Esophagus squamous epithelium (tissue), 5 donors: Measurements from ENCODE around the gene CCNY. TPM values are rescaled to one million over a fixed set of nuclear protein-coding genes. Genes with fewer than 3 reads are reported as not detected.
A peak's percentile ranks its signal among the peaks of the same experiment; 100 is the strongest.

Experiments used
- DNase-seq: peaks from one replicate; lab custom pipeline; 2025; lab: John Stamatoyannopoulos, UW
- H3K27ac ChIP-seq, 4 donors: fragments of 200-600 bp; sonication (generic); one replicate each; pipeline ENCODE4 v1.5.1; 2016 to 2019; ENCODE audit warnings: mild to moderate bottlenecking in 1 of 4
- H3K27me3 ChIP-seq, 4 donors: fragments of 200-600 bp; sonication (generic); 1 replicate in 3 of 4; 2 replicates in 1 of 4; pipeline versions ENCODE4 v1.5.1 to v1.6.0; 2017 to 2021; ENCODE audit warnings: antibody characterized with exemption in 1 of 4
- H3K36me3 ChIP-seq, 3 donors: fragments of 200-600 bp; sonication (generic); one replicate each; pipeline ENCODE4 v1.5.1; 2016 to 2019
- H3K4me1 ChIP-seq, 3 donors: fragments of 200-600 bp; sonication (generic); one replicate each; pipeline ENCODE4 v1.5.1; 2017 to 2019
- H3K4me3 ChIP-seq, 4 donors: fragments of 200-600 bp; sonication (generic); 1 replicate in 3 of 4; 2 replicates in 1 of 4; pipeline ENCODE4 v1.5.1; 2016 to 2019; ENCODE audit warnings: mild to moderate bottlenecking in 2 of 4, moderate library complexity in 1 of 4
- H3K9me3 ChIP-seq, 3 donors: fragments of 200-600 bp; sonication (generic); one replicate each; pipeline ENCODE4 v1.5.1; 2016 to 2019
- POLR2A ChIP-seq, 4 donors: fragments of 450-650 bp; IDR thresholded peaks; one replicate each; pipeline ENCODE4 v1.6.1; 2017; ENCODE audit warnings: antibody characterized with exemption in 4 of 4, mild to moderate bottlenecking in 4 of 4, moderate library complexity in 3 of 4
- whole genome bisulfite sequencing, 2 donors: methylation state at CpG; one replicate each; pipeline ENCODE4 v1.1.5; 2018; 5-methylcytosine and 5-hydroxymethylcytosine counted together
- intact Hi-C: fragments of 100-400 bp; cut with DNase I; formaldehyde crosslinking; loops from one replicate; pipeline ENCODE4 v1.15.0; 2022
- total RNA-seq, 4 donors: library from RNA; depleted of rRNA; stranded (reverse); fragments of >200 nt; gene quantifications; one replicate each; pipeline ENCODE4 v1.1.0, GENCODE V29; 2016
- TF ChIP-seq, protein P1 (sequence below), 6 experiments: fragments of 450-650 bp in 4 of 6; fragments of 200-600 bp in 2 of 6; sonication (generic) in 2 of 6; IDR thresholded peaks; one replicate each; pipeline ENCODE4 v1.5.1; 2016 to 2019; ENCODE audit warnings: antibody characterized with exemption in 6 of 6, mild to moderate bottlenecking in 4 of 6, moderate library complexity in 4 of 6
- donor health status: DM: yes; HTN: yes; CAD: no.

CCNY gene
- total RNA-seq, 4 donors from 2014 or later: 24.1 to 41.5 (median 30.4) TPM

DNA sequence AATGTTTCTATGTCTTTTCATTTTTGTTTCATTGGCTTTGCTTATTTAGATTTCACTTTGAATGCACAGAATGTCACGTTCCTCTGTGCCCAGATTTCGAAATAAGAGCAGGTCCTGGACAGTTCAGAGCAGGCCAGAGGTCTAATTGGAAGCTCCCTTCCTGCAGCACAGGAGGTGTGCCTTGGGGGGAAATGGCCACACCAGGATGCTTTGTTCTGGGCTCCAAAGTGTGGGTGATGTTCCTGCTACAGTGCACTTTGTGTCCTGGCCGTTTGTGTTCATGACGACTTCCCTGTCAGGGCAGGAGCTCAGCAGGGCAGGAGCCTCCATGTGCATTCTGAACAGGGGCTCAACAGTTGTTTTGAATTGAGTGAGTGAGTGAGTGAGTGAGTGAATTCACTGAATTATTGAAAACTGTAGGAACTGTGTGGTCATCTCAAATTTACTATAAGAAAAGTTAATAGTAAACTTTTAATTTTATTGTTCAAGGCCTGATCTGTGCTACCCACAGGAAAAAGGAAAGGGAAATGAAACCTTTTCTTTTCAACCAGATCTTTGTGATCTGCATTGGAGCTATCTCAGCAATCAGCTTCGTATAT lies 159.3 kb downstream of the CCNY start:
- TF ChIP-seq, protein P1, sequence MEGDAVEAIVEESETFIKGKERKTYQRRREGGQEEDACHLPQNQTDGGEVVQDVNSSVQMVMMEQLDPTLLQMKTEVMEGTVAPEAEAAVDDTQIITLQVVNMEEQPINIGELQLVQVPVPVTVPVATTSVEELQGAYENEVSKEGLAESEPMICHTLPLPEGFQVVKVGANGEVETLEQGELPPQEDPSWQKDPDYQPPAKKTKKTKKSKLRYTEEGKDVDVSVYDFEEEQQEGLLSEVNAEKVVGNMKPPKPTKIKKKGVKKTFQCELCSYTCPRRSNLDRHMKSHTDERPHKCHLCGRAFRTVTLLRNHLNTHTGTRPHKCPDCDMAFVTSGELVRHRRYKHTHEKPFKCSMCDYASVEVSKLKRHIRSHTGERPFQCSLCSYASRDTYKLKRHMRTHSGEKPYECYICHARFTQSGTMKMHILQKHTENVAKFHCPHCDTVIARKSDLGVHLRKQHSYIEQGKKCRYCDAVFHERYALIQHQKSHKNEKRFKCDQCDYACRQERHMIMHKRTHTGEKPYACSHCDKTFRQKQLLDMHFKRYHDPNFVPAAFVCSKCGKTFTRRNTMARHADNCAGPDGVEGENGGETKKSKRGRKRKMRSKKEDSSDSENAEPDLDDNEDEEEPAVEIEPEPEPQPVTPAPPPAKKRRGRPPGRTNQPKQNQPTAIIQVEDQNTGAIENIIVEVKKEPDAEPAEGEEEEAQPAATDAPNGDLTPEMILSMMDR (IDR thresholded peaks at IDR 0.05): no peak
- no peak for TF ChIP-seq POLR2A (IDR thresholded peaks at IDR 0.05)
- intact Hi-C loops: no loop called here
- Histone ChIP-seq H3K36me3 (peaks cover 0 to under 1% (median 0%) of the 10 kb centered on the region in 3 donors), H3K4me3 (no peak overlapping the region), H3K27me3 (no peaks in the 10 kb centered on the region), H3K27ac (peak overlapping the region in 1 of 4 donors; percentile 54), H3K9me3 (no peaks in the 10 kb centered on the region), H3K4me1 (peaks cover 3 to 33% (median 6%) of the 10 kb centered on the region in 3 donors)
- DNase-seq: no peak
- 47 to 59% methylated on average over 3 to 5 of the region's 5 CpGs for WGBS, 2 donors

DNA sequence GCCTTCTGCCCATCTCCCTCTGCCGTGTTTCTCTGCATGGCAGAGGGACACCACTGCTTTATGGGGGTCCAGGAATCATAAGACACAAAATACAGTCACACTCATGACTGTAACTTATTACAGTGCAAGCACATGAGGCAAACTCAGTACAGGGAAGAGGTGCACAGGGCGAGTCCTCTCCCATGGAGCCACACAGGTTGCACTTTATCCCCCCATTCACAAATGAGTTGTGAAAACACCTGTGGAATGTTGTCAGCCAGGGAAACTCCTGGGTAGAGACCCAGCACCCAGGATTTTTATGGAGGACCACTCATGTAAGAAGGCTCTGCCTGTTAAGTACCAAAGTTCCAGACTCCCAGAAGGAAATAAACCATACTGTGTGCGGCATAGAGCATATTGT lies 161.6 kb downstream of the CCNY start:
- intact Hi-C loops: no loop called here
- Histone ChIP-seq H3K4me1 (peaks cover 3 to 27% (median 6%) of the 10 kb centered on the region in 3 donors), H3K4me3 (no peak overlapping the region), H3K27ac (no peak overlapping the region), H3K9me3 (no peaks in the 10 kb centered on the region), H3K36me3 (peaks cover 0 to 7% (median 0%) of the 10 kb centered on the region in 3 donors), H3K27me3 (no peaks in the 10 kb centered on the region)
- 93% methylated on average over 3 of the region's 3 CpGs; no CpG with 5 or more reads in 1 of the 2 donors for WGBS, 2 donors
- no peak for DNase-seq
- TF ChIP-seq, protein P1 (IDR thresholded peaks at IDR 0.05): no peak
- no peak for TF ChIP-seq POLR2A (IDR thresholded peaks at IDR 0.05)

DNA sequence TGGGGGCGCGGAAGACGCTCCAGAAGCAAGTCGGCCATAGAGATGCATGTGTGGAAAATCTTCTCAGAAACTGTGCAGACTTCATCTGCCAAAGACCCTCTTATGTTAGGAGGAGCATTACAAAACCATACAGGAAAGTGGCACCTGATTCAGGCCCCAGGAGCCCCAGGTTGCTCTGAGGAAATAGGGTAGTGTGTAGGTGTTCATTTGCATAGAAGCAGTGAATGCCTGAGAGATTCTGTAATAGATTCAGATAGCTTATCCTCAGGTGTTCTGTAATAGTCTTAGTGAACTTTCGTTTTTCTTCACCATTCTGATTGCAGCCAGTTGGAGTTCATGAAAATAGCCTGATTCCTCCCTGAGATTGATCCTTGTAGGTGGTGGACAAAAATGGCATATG lies 162.4 kb downstream of the CCNY start:
- Histone ChIP-seq H3K27ac (no peak overlapping the region), H3K4me1 (peaks cover 0 to 19% (median 3%) of the 10 kb centered on the region in 3 donors), H3K27me3 (no peaks in the 10 kb centered on the region), H3K36me3 (peaks cover 0 to 12% (median 0%) of the 10 kb centered on the region in 3 donors), H3K9me3 (no peaks in the 10 kb centered on the region), H3K4me3 (no peak overlapping the region)
- DNase-seq: no peak
- TF ChIP-seq POLR2A (IDR thresholded peaks at IDR 0.05): no peak
- TF ChIP-seq, protein P1 (IDR thresholded peaks at IDR 0.05): no peak
- 92 to 93% methylated on average over 5 of the region's 5 CpGs for WGBS, 2 donors
- intact Hi-C loops: no loop called here

DNA sequence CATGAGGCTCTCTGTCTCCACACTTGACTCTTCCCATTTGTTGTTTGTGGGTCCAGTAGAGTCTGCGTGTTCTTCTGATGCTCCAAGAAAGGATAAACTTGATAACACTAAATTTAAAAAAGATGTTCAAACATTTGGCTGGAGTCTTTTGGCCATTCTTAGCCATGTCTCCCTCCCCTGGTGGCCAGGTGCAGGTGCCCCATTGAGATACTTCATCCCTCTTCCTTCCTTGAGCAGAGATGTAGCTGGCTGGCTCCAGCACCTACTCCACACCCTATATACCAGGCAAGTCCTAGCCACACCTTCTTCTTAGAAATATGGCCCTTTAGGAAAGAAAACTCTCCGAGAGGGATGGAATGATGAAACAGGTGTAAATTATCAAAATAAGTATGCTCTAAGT lies 165.6 kb downstream of the CCNY start:
- H3K9me3 ChIP-seq: no peaks in the 10 kb centered on the region
- intact Hi-C loops: no loop called here
- TF ChIP-seq, protein P1 (IDR thresholded peaks at IDR 0.05): peak in 1 of 6 experiments; percentile 13
- no peak for TF ChIP-seq POLR2A (IDR thresholded peaks at IDR 0.05)
- no peaks in the 10 kb centered on the region for H3K4me1 ChIP-seq
- 86 to 100% methylated on average over 2 of the region's 2 CpGs for WGBS, 2 donors
- no peaks in the 10 kb centered on the region for H3K27me3 ChIP-seq
- H3K4me3 ChIP-seq: no peak overlapping the region
- DNase-seq: no peak
- no peak overlapping the region for H3K27ac ChIP-seq
- peaks cover 0 to 12% (median 0%) of the 10 kb centered on the region in 3 donors for H3K36me3 ChIP-seq

DNA sequence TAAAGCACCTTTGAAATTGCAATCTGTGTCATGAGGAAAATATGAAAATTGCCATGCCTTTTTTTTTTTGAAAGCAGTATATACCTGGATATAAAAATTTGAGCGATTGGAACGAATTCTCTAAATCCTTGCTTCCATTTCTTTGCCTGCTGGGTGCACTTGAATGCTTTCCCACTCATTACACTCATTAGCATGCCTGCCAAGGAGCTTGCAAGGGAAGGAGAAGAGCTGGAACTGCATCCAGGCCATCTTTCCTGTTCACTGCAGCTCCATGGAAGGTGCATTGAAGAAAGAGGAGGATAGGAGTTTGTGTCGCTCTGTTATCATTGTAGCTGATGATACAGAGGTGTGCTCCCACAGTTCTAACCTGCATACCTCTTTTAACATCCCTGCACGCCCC lies 166.4 kb downstream of the CCNY start:
- Histone ChIP-seq H3K27me3 (no peaks in the 10 kb centered on the region), H3K4me1 (no peaks in the 10 kb centered on the region), H3K9me3 (no peaks in the 10 kb centered on the region), H3K36me3 (peaks cover 0 to 12% (median 0%) of the 10 kb centered on the region in 3 donors), H3K27ac (no peak overlapping the region), H3K4me3 (no peak overlapping the region)
- 86 to 93% methylated on average over 4 of the region's 4 CpGs for WGBS, 2 donors
- no peak for DNase-seq
- intact Hi-C loops: no loop called here
- no peak for TF ChIP-seq POLR2A (IDR thresholded peaks at IDR 0.05)
- TF ChIP-seq, protein P1 (IDR thresholded peaks at IDR 0.05): no peak
